MM.1S (cell line): ENCODE data around the gene RIMKLB.

Source experiments
- DNase-seq: peaks from one replicate; pipeline ENCODE4 v3.0.0-alpha.2; 2015
- H2AFZ ChIP-seq: fragments of 300-600 bp; sonication (generic); 2 replicates; pipeline ENCODE4 v1.6.0; 2016; ENCODE audit warnings: antibody characterized with exemption, low read length
- H3F3A ChIP-seq: fragments of 300-600 bp; sonication (generic); 2 replicates; pipeline ENCODE4 v1.6.1; 2016; ENCODE audit warnings: mild to moderate bottlenecking, antibody characterized with exemption, low read length, moderate library complexity, mixed read lengths; ENCODE audit not compliant: insufficient read depth
- H3K27ac ChIP-seq: fragments of 300-600 bp; sonication (generic); 2 replicates; pipeline ENCODE4 v1.5.1; 2016; ENCODE audit warnings: mild to moderate bottlenecking, low read length
- H3K27me3 ChIP-seq: fragments of 300-600 bp; sonication (generic); replicated peaks from 2 replicates; pipeline ENCODE4 v1.6.0; 2016; ENCODE audit warnings: low read length; ENCODE audit not compliant: insufficient read depth
- H3K36me3 ChIP-seq: fragments of 300-600 bp; sonication (generic); replicated peaks from 2 replicates; pipeline ENCODE4 v1.6.1; 2016; ENCODE audit warnings: mild to moderate bottlenecking, low read length, mixed read lengths; ENCODE audit not compliant: insufficient read depth
- H3K4me1 ChIP-seq: fragments of 300-600 bp; sonication (generic); 2 replicates; pipeline ENCODE4 v1.6.1; 2016; ENCODE audit warnings: low read length, mixed read lengths
- H3K4me2 ChIP-seq: fragments of 300-600 bp; sonication (generic); 2 replicates; pipeline ENCODE4 v1.6.0; 2016; ENCODE audit warnings: low read depth, low read length
- H3K4me3 ChIP-seq: fragments of 300-600 bp; sonication (generic); 2 replicates; pipeline ENCODE4 v1.5.1; 2016; ENCODE audit warnings: low read length, mixed read lengths
- H3K79me2 ChIP-seq: fragments of 300-600 bp; sonication (generic); 2 replicates; pipeline ENCODE4 v1.6.1; 2016; ENCODE audit warnings: mixed run types, low read length, mixed read lengths
- H3K9ac ChIP-seq: fragments of 300-600 bp; sonication (generic); 2 replicates; pipeline ENCODE4 v1.6.1; 2016; ENCODE audit warnings: low read length, mixed read lengths
- H3K9me2 ChIP-seq: fragments of 300-600 bp; sonication (generic); replicated peaks from 2 replicates; pipeline ENCODE4 v1.6.1; 2016; ENCODE audit warnings: mild to moderate bottlenecking, low read length, mixed read lengths; ENCODE audit not compliant: insufficient read depth
- H3K9me3 ChIP-seq: fragments of 300-600 bp; sonication (generic); replicated peaks from 2 replicates; pipeline ENCODE4 v1.6.1; 2016; ENCODE audit warnings: mild to moderate bottlenecking, low read length, mixed read lengths; ENCODE audit not compliant: insufficient read depth
- H4K20me1 ChIP-seq: fragments of 300-600 bp; sonication (generic); 2 replicates; pipeline ENCODE4 v1.6.1; 2016; ENCODE audit warnings: mild to moderate bottlenecking, low read length, moderate library complexity, mixed read lengths; ENCODE audit not compliant: insufficient read depth
- CTCF ChIP-seq: fragments of 300-600 bp; sonication (generic); IDR thresholded peaks from 2 replicates; pipeline ENCODE4 v1.5.1; 2016; ENCODE audit warnings: antibody characterized with exemption, low read length, mixed read lengths
- EZH2 ChIP-seq: fragments of 300-600 bp; sonication (generic); optimal IDR thresholded peaks from 2 replicates; pipeline ENCODE3; 2017; ENCODE audit warnings: low read depth, mild to moderate bottlenecking, antibody characterized with exemption, low read length, mixed read lengths
- EZH2phosphoT487 ChIP-seq: fragments of 300-600 bp; sonication (generic); IDR thresholded peaks from 2 replicates; pipeline ENCODE4 v1.6.1; 2018; ENCODE audit warnings: antibody characterized with exemption, low read length

The RIMKLB gene

GRCh38 chr12:8662593-8662992, 35.2 kb upstream of the RIMKLB start, which contains the start of gene MFAP5:
MFAP5 (minus strand) TSS chr12:8662826; CDS start chr12:8662104, 722 bp downstream.
- H3K9me3 ChIP-seq = no peaks in the 10 kb centered on the region
- no peak within 1 kb of the TSS for H3K4me2 ChIP-seq
- H4K20me1 ChIP-seq = no peaks in the 10 kb centered on the region
- H3K36me3 ChIP-seq = no peaks in the 10 kb centered on the region
- no peaks in the 10 kb centered on the region for H3K27me3 ChIP-seq
- H3F3A ChIP-seq = no peaks in the 10 kb centered on the region
- no peaks in the 10 kb centered on the region for H3K4me1 ChIP-seq
- no peak within 1 kb of the TSS for H3K9ac ChIP-seq
- H3K27ac ChIP-seq = no peak within 1 kb of the TSS
- H3K9me2 ChIP-seq = no peaks in the 10 kb centered on the region
- TF ChIP-seq EZH2 (no peak), EZH2phosphoT487 (no peak), CTCF (no peak)
- no peak for DNase-seq
- no peak within 1 kb of the TSS for H3K4me3 ChIP-seq
- H3K79me2 ChIP-seq = no peaks in the 10 kb centered on the region
- no peak within 1 kb of the TSS for H2AFZ ChIP-seq

GRCh38 chr12:8664228-8664913, 33.4 kb upstream of the RIMKLB start:
- no peaks in the 10 kb centered on the region for H3K9me2 ChIP-seq
- no peaks in the 10 kb centered on the region for H3F3A ChIP-seq
- H3K9ac ChIP-seq = no peak overlapping the region
- H3K9me3 ChIP-seq = no peaks in the 10 kb centered on the region
- no peak overlapping the region for H3K27ac ChIP-seq
- H2AFZ ChIP-seq = no peak overlapping the region
- H3K4me2 ChIP-seq = no peak overlapping the region
- H3K27me3 ChIP-seq = no peaks in the 10 kb centered on the region
- no peaks in the 10 kb centered on the region for H3K79me2 ChIP-seq
- no peak for DNase-seq
- H3K4me3 ChIP-seq = no peak overlapping the region
- no peak for TF ChIP-seq EZH2phosphoT487
- no peak for TF ChIP-seq CTCF
- TF ChIP-seq EZH2 = no peak
- no peaks in the 10 kb centered on the region for H3K36me3 ChIP-seq
- H4K20me1 ChIP-seq = no peaks in the 10 kb centered on the region
- no peaks in the 10 kb centered on the region for H3K4me1 ChIP-seq

DNA sequence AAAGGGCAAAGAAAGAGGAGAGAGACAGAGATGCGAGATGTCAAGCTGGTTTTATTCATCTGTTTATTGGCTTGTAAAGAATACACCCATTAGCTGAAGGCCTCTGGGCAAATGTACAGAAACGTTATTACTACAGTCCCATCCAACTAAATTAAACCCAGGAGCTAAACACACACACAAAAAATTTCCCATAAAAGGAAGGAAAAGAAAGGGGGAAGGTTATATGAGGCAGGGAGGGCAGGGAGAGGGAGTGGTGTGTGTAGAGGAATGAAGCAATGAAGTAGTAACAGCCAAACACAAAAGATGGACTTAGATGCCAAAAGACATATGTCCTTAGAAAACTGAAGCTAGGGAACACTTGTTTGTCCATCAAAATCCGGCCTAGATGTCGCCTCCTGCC, 32.0 kb upstream of the RIMKLB start:
- H3K79me2 ChIP-seq = no peaks in the 10 kb centered on the region
- H3K36me3 ChIP-seq = no peaks in the 10 kb centered on the region
- H3K9me2 ChIP-seq = no peaks in the 10 kb centered on the region
- H3K4me3 ChIP-seq = no peak overlapping the region
- no peaks in the 10 kb centered on the region for H3K9me3 ChIP-seq
- H3K27me3 ChIP-seq = no peaks in the 10 kb centered on the region
- DNase-seq = no peak
- no peak overlapping the region for H3K4me2 ChIP-seq
- H3F3A ChIP-seq = no peaks in the 10 kb centered on the region
- H3K9ac ChIP-seq = no peak overlapping the region
- H2AFZ ChIP-seq = no peak overlapping the region
- H4K20me1 ChIP-seq = no peaks in the 10 kb centered on the region
- H3K4me1 ChIP-seq = no peaks in the 10 kb centered on the region
- no peak overlapping the region for H3K27ac ChIP-seq
- TF ChIP-seq EZH2 (no peak), EZH2phosphoT487 (no peak), CTCF (no peak)
